Thoracic aorta (tissue), 2 donors: ENCODE results near the gene TM7SF2. TPM values are rescaled to one million over a fixed set of nuclear protein-coding genes. Genes with fewer than 3 reads are reported as not detected.

Experiments used
- ATAC-seq: fragments of 150-250 bp; one replicate; pipeline ENCODE4 v1.8.0; 2017; ENCODE audit warnings: low read depth; ENCODE audit not compliant: insufficient number of reproducible peaks, low FRiP score
- DNase-seq: peaks from one replicate; pipeline ENCODE4 v3.0.0-alpha.2; 2020; ENCODE audit warnings: low spot score
- H3K27ac ChIP-seq, 2 donors: fragments of 200-600 bp; sonication (generic); 1 replicate in 1 of 2; 2 replicates in 1 of 2; pipeline ENCODE4 v1.5.1; 2016; ENCODE audit warnings: mild to moderate bottlenecking in 2 of 2, moderate library complexity in 2 of 2
- H3K27me3 ChIP-seq: fragments of 200-600 bp; sonication (generic); replicated peaks from 2 replicates; pipeline ENCODE4 v1.6.0; 2016; ENCODE audit warnings: mild to moderate bottlenecking; ENCODE audit not compliant: insufficient read depth
- H3K36me3 ChIP-seq: fragments of 200-600 bp; sonication (generic); one replicate; pipeline ENCODE4 v1.5.1; 2016
- H3K4me1 ChIP-seq, 2 donors: fragments of 200-600 bp; sonication (generic); 1 replicate in 1 of 2; 2 replicates in 1 of 2; pipeline versions ENCODE4 v1.5.1 to v1.6.0; 2016; ENCODE audit warnings: low read depth in 2 of 2, mild to moderate bottlenecking in 1 of 2; ENCODE audit not compliant: control insufficient read depth in 1 of 2
- H3K4me3 ChIP-seq: fragments of 200-600 bp; sonication (generic); 2 replicates; pipeline ENCODE4 v1.5.1; 2016; ENCODE audit warnings: mild to moderate bottlenecking
- H3K9me3 ChIP-seq: fragments of 200-600 bp; sonication (generic); 2 replicates; pipeline ENCODE4 v1.5.1; 2016
- CTCF ChIP-seq: fragments of 200-600 bp; sonication (generic); IDR thresholded peaks from one replicate; pipeline ENCODE4 v1.5.1; 2019; ENCODE audit warnings: antibody characterized with exemption
- total RNA-seq, 2 donors: library from RNA; depleted of rRNA; stranded (reverse); fragments of >200 nt; gene quantifications; one replicate each; pipeline versions ENCODE4 v1.1.0 to v1.2.3, GENCODE V29; 2016

The TM7SF2 gene
- total RNA-seq, 2 donors from 2014 or later, result 2.5 to 49.0 TPM

GRCh38 chr11:65119670-65119995 lies 8.0 kb downstream of the TM7SF2 start:
- ATAC-seq (no peak), DNase-seq (no peak)
- Histone ChIP-seq H3K4me1 (peaks cover 18 to 38% of the 10 kb centered on the region in 2 donors), H3K9me3 (no peaks in the 10 kb centered on the region), H3K36me3 (peaks cover 20% of the 10 kb centered on the region), H3K4me3 (no peak overlapping the region), H3K27me3 (no peaks in the 10 kb centered on the region), H3K27ac (no peak overlapping the region)
- TF ChIP-seq CTCF, result no peak

- DNase-seq, result no peak
- peaks cover 29% of the 10 kb centered on the region for H3K36me3 ChIP-seq
- no peak for TF ChIP-seq CTCF
- H3K4me3 ChIP-seq, result peak overlapping the region; percentile 73
- ATAC-seq, result no peak
- peak overlapping the region; percentile 78 to 96 for H3K27ac ChIP-seq
- H3K4me1 ChIP-seq, result peaks cover 18 to 36% of the 10 kb centered on the region in 2 donors
- H3K27me3 ChIP-seq, result no peaks in the 10 kb centered on the region
- no peaks in the 10 kb centered on the region for H3K9me3 ChIP-seq
Measured at GRCh38 chr11:65120831-65121230, 9.2 kb downstream of the TM7SF2 start.

- ATAC-seq (no peak), DNase-seq (no peak)
- Histone ChIP-seq H3K9me3 (no peaks in the 10 kb centered on the region), H3K36me3 (peaks cover 35% of the 10 kb centered on the region), H3K27me3 (no peaks in the 10 kb centered on the region), H3K4me3 (peak overlapping the region; percentile 73), H3K4me1 (peaks cover 14 to 30% of the 10 kb centered on the region in 2 donors), H3K27ac (peak overlapping the region; percentile 78 to 96)
- no peak for TF ChIP-seq CTCF
Measured at GRCh38 chr11:65121447-65121864, 9.8 kb downstream of the TM7SF2 start.

DNA sequence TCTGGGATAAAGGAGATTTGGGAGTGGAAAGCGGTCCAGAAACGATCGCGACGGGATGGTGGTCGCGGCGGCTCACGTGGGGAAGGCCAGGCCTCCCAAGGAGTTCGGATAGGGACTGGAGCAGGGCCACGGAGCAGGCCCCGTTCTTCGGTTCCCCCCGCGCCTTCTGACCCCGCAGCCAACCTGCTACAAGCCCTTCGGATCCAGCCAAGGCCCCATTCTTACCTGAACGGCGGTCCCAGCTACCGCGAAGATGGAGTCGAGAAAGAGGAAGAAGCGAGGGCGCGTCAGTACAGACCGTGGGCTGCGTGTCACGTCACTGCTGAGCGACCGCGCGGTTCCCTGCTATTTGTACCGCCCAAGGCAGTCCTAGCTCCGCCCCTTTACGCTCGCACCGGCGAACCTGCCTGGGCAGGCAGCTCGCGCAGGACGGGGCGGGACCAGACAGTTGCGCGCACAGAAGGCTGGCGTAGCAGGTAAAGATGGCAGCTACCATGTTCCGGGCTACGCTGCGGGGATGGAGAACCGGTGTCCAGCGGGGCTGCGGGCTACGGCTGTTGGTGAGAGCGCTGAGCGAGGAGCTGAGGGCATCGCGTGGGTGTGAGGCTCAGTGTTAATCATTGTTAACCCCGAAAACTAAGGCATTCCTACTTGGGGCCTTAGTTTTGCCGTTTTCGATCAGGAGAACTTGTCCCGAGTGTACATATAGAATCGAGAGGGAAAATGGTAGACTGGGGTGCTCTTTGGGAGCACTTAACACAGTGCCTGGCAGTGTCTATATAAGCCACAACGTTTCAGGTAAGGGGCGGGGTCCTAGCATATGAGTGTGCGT lies 10.4 kb downstream of the TM7SF2 start, which contains the start of the genes FAU and MRPL49:
Gene FAU (minus strand): TSS at position 270 of the 832 bp plus-strand sequence. CDS start 321 bp downstream, outside the sequence.
Gene MRPL49 (plus strand): TSS at position 457 of the 832 bp plus-strand sequence. CDS start 26 bp downstream, at position 483.
- DNase-seq, result peak; percentile 93
- Histone ChIP-seq H3K36me3 (peaks cover 41% of the 10 kb centered on the region), H3K4me1 (peaks cover 11 to 23% of the 10 kb centered on the region in 2 donors), H3K9me3 (no peaks in the 10 kb centered on the region), H3K27me3 (no peaks in the 10 kb centered on the region), H3K27ac (peak within 1 kb of the TSS; percentile 78 to 96), H3K4me3 (peak within 1 kb of the TSS; percentile 73)
- ATAC-seq, result peak; percentile 74
- TF ChIP-seq CTCF, result no peak

DNA sequence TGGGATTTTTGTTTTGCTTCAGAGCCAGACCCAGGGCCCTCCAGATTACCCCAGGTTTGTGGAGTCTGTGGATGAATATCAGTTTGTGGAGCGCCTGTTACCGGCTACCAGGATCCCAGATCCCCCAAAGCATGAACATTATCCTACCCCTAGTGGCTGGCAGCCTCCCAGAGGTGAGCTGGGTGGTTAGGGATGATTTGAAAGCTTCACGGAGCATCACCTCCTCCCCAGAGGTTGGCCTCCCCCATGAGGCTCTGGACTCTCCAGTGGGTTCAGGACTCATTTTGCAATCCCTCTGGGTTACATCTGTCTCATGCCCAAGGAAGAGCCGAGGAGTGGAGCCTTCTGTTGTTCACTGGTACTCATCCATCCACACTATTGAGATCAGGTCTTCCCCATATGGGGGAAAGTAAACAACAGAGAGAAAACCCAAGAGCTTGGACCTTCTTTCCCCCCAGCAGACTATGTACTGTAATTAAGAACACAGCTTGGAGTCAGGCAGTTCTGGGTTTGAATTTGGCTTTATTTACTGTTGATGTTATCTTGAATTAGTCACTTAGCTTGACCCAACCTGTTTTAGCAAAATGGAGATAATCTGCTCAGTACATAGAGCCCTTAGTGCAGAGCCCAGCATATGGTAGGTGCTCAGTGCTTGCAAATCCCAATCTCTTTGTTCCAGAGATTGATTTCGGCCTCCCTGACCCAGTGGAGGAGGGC lies 13.0 kb downstream of the TM7SF2 start:
- ATAC-seq (no peak), DNase-seq (no peak)
- no peak overlapping the region for H3K27ac ChIP-seq
- H3K4me1 ChIP-seq, result peaks cover 11 to 22% of the 10 kb centered on the region in 2 donors
- H3K4me3 ChIP-seq, result no peak overlapping the region
- H3K9me3 ChIP-seq, result no peaks in the 10 kb centered on the region
- peaks cover 64% of the 10 kb centered on the region for H3K36me3 ChIP-seq
- no peaks in the 10 kb centered on the region for H3K27me3 ChIP-seq
- TF ChIP-seq CTCF, result no peak
